ENCODE results near the gene RIOX2. TPM values are rescaled to one million over a fixed set of nuclear protein-coding genes. Genes with fewer than 3 reads are reported as not detected.

RIOX2 gene
- total RNA-seq, 1 experiment from 2014 or later: 73.9 TPM

GRCh38 chr3:97956051-97956450, 16.2 kb downstream of the RIOX2 start:
- CTCF ChIA-PET: interaction anchor here (1.1 kb wide), 1 partner anchor 14 kb away, joined by 4 read pairs; no protein-coding TSS in a partner anchor

GRCh38 chr3:97954228-97954827, 17.9 kb downstream of the RIOX2 start:
- BruUV-seq (replicated peaks): no TSS peak
- Mint-ChIP-seq H3K4me3 (ENCODE audit: unreplicated experiment) (no peak overlapping the region), H3K36me3 (ENCODE audit: insufficient read depth, unreplicated experiment) (peaks cover 86% of the 10 kb centered on the region), H3K27me3 (ENCODE audit: insufficient read depth, unreplicated experiment) (no peaks in the 10 kb centered on the region), H3K9me3 (ENCODE audit: unreplicated experiment) (no peaks in the 10 kb centered on the region), H3K4me1 (ENCODE audit: insufficient read depth, unreplicated experiment) (peaks cover 21% of the 10 kb centered on the region), H3K27ac (ENCODE audit: low read depth, unreplicated experiment) (no peak overlapping the region)
- TF ChIP-seq CTCF (IDR thresholded peaks at IDR 0.05; ENCODE audit: unreplicated experiment): no peak
- no peak for DNase-seq (ENCODE audit: unreplicated experiment)
- ChIA-PET POLR2A (interaction anchor here (1.2 kb wide), 1 partner anchor 22 kb away, joined by 3 read pairs; no protein-coding TSS in a partner anchor), CTCF (interaction anchor here (0.7 to 2.1 kb wide), 6 partner anchors 11 to 160 kb away, joined by 3 to 6 read pairs (median 3); no protein-coding TSS in a partner anchor)
- intact Hi-C loops (cut with micrococcal nuclease): no loop called here

More at GRCh38 chr3:97956051-97956450, 16.2 kb downstream of the RIOX2 start:
- Mint-ChIP-seq H3K36me3 (ENCODE audit: insufficient read depth, unreplicated experiment) (peaks cover 86% of the 10 kb centered on the region), H3K9me3 (ENCODE audit: unreplicated experiment) (no peaks in the 10 kb centered on the region), H3K4me1 (ENCODE audit: insufficient read depth, unreplicated experiment) (peaks cover 21% of the 10 kb centered on the region), H3K4me3 (ENCODE audit: unreplicated experiment) (no peak overlapping the region), H3K27me3 (ENCODE audit: insufficient read depth, unreplicated experiment) (no peaks in the 10 kb centered on the region), H3K27ac (ENCODE audit: low read depth, unreplicated experiment) (no peak overlapping the region)
- DNase-seq (ENCODE audit: unreplicated experiment): no peak
- intact Hi-C loops (cut with micrococcal nuclease): no loop called here
- BruUV-seq (replicated peaks): no TSS peak
- TF ChIP-seq CTCF (IDR thresholded peaks at IDR 0.05; ENCODE audit: unreplicated experiment): no peak
- POLR2A ChIA-PET: interaction anchor here (0.6 to 0.8 kb wide), 2 partner anchors 9 to 238 kb away, joined by 3 read pairs; no protein-coding TSS in a partner anchor

- intact Hi-C loops (cut with micrococcal nuclease): no loop called here
Observed at GRCh38 chr3:97952872-97953271, 19.4 kb downstream of the RIOX2 start.

More at GRCh38 chr3:97952872-97953271, 19.4 kb downstream of the RIOX2 start:
- BruUV-seq (replicated peaks): no TSS peak
- Mint-ChIP-seq H3K36me3 (ENCODE audit: insufficient read depth, unreplicated experiment) (peaks cover 86% of the 10 kb centered on the region), H3K4me3 (ENCODE audit: unreplicated experiment) (no peak overlapping the region), H3K27ac (ENCODE audit: low read depth, unreplicated experiment) (no peak overlapping the region), H3K9me3 (ENCODE audit: unreplicated experiment) (no peaks in the 10 kb centered on the region), H3K27me3 (ENCODE audit: insufficient read depth, unreplicated experiment) (no peaks in the 10 kb centered on the region), H3K4me1 (ENCODE audit: insufficient read depth, unreplicated experiment) (peaks cover 12% of the 10 kb centered on the region)
- CTCF ChIA-PET: interaction anchor here (0.6 to 2.4 kb wide), 4 partner anchors 13 to 158 kb away, joined by 3 to 11 read pairs (median 4); no protein-coding TSS in a partner anchor
- DNase-seq (ENCODE audit: unreplicated experiment): no peak
- no peak for TF ChIP-seq CTCF (IDR thresholded peaks at IDR 0.05; ENCODE audit: unreplicated experiment)
- POLR2A ChIA-PET: interaction anchor here (0.6 to 2.9 kb wide), 6 partner anchors 8 to 61 kb away, joined by 3 to 9 read pairs (median 3); partner anchors contain the start of gene RIOX2
